SK-N-SH (cell line): ENCODE measurements around the gene EN2. TPM values are rescaled to one million over a fixed set of nuclear protein-coding genes. Genes with fewer than 3 reads are reported as not detected.

Experiments
- CTCF ChIA-PET: fragments of 300-600, 350-600 bp; formaldehyde crosslinking; extraction: SDS; loops from one replicate; lab custom pipeline; 2021; lab: Yijun Ruan, JAX
- POLR2A ChIA-PET: fragments of 350-600 bp; sonication (Branson Sonifier 250); formaldehyde crosslinking; extraction: SDS; loops from one replicate; lab custom pipeline; 2020; ENCODE audit warnings: antibody characterized with exemption, inconsistent platforms; lab: Yijun Ruan, JAX
- DNase-seq: peaks from one replicate; pipeline ENCODE4 v3.0.0; 2012
- H2AFZ ChIP-seq: fragments of 200-600 bp; sonication (generic); 2 replicates; pipeline ENCODE4 v1.8.1; 2016; ENCODE audit warnings: antibody characterized with exemption, mild to moderate bottlenecking, low read depth
- H3F3A ChIP-seq: fragments of 200-600 bp; sonication (generic); replicated peaks from 2 replicates; pipeline ENCODE3; 2016; ENCODE audit warnings: antibody characterized with exemption, mild to moderate bottlenecking; ENCODE audit not compliant: insufficient read depth
- H3K27ac ChIP-seq, 2 experiments: fragments of 200-500 bp in 1 of 2; fragments of 200-600 bp in 1 of 2; sonication (Bioruptor generic) in 1 of 2; sonication (generic), shearing (Covaris generic) in 1 of 2; 2 replicates each; pipeline versions ENCODE4 v1.5.1 to v1.6.1; 2014 to 2016; ENCODE audit warnings: low read depth in 2 of 2, inconsistent platforms in 1 of 2, low read length in 1 of 2, mild to moderate bottlenecking in 1 of 2, mixed read lengths in 1 of 2
- H3K27me3 ChIP-seq: fragments of 200-600 bp; sonication (generic), shearing (Covaris generic); 2 replicates; pipeline ENCODE4 v1.6.1; 2016; ENCODE audit warnings: mixed run types; ENCODE audit not compliant: insufficient read depth
- H3K36me3 ChIP-seq, 2 experiments: fragments of 200-500 bp in 1 of 2; fragments of 200-600 bp in 1 of 2; sonication (Bioruptor generic) in 1 of 2; sonication (generic) in 1 of 2; replicated peaks in 1 of 2; 2 replicates each; pipeline versions ENCODE3 to v1.5.1; 2014 to 2016; ENCODE audit warnings: low read length in 1 of 2, mild to moderate bottlenecking in 1 of 2; ENCODE audit not compliant: insufficient read depth in 2 of 2, control insufficient read depth in 1 of 2
- H3K4me1 ChIP-seq, 2 experiments: fragments of 200-500 bp in 1 of 2; fragments of 200-600 bp in 1 of 2; sonication (Bioruptor generic) in 1 of 2; sonication (generic), shearing (Covaris generic) in 1 of 2; 2 replicates each; pipeline versions ENCODE4 v1.5.1 to v1.6.1; 2014 to 2016; ENCODE audit warnings: low read depth in 1 of 2, low read length in 1 of 2, mixed run types in 1 of 2; ENCODE audit not compliant: insufficient read depth in 2 of 2, control insufficient read depth in 1 of 2
- H3K4me2 ChIP-seq: fragments of 200-600 bp; sonication (generic), shearing (Covaris generic); 2 replicates; pipeline ENCODE4 v1.6.1; 2017; ENCODE audit warnings: mixed run types
- H3K4me3 ChIP-seq, 2 experiments: fragments of 200-500 bp in 1 of 2; fragments of 200-600 bp in 1 of 2; sonication (Bioruptor generic) in 1 of 2; sonication (generic), shearing (Covaris generic) in 1 of 2; 2 replicates each; pipeline versions ENCODE4 v1.5.1 to v1.8.1; 2014 to 2016; ENCODE audit warnings: low read depth in 2 of 2, inconsistent platforms in 1 of 2, low read length in 1 of 2, mild to moderate bottlenecking in 1 of 2, mixed read lengths in 1 of 2, moderate library complexity in 1 of 2
- H3K79me2 ChIP-seq: fragments of 200-600 bp; sonication (generic); 2 replicates; pipeline ENCODE4 v1.8.1; 2017; ENCODE audit warnings: mild to moderate bottlenecking; ENCODE audit not compliant: insufficient read depth
- H3K9ac ChIP-seq: fragments of 200-600 bp; sonication (generic); 2 replicates; pipeline ENCODE4 v1.6.1; 2017; ENCODE audit warnings: mixed run types
- H3K9me2 ChIP-seq: fragments of 200-600 bp; sonication (generic); 2 replicates; pipeline ENCODE4 v1.6.1; 2017; ENCODE audit warnings: mixed run types
- H3K9me3 ChIP-seq: fragments of 200-600 bp; sonication (generic); 2 replicates; pipeline ENCODE4 v1.6.1; 2017; ENCODE audit warnings: mixed run types, mild to moderate bottlenecking, moderate library complexity
- H4K20me1 ChIP-seq: fragments of 200-600 bp; sonication (generic); 2 replicates; pipeline ENCODE4 v1.6.1; 2017; ENCODE audit warnings: mild to moderate bottlenecking, mixed run types; ENCODE audit not compliant: insufficient read depth
- CTCF ChIP-seq: fragments of 200-600 bp; sonication (generic); IDR thresholded peaks from 2 replicates; pipeline ENCODE4 v1.6.1; 2017; ENCODE audit warnings: antibody characterized with exemption, mild to moderate bottlenecking, moderate library complexity
- EZH2phosphoT487 ChIP-seq: fragments of 200-600 bp; sonication (generic); IDR thresholded peaks from 2 replicates; pipeline ENCODE4 v1.6.1; 2017; ENCODE audit warnings: low read depth, mixed run types, mild to moderate bottlenecking, antibody characterized with exemption, moderate library complexity, borderline replicate concordance
- FOXJ3 ChIP-seq: sonication (generic); formaldehyde crosslinking; IDR thresholded peaks from 2 replicates; pipeline ENCODE4 v1.5.1; 2020; ENCODE audit warnings: mild to moderate bottlenecking, missing genetic modification reagents
- FOXM1 ChIP-seq: IDR thresholded peaks from 2 replicates; pipeline ENCODE4 v1.4.0; 2012; ENCODE audit warnings: low read depth, mild to moderate bottlenecking
- GABPA ChIP-seq: IDR thresholded peaks from 2 replicates; pipeline ENCODE4 v1.4.0; 2012; ENCODE audit warnings: low read depth, mild to moderate bottlenecking
- GATA2 ChIP-seq: sonication (generic); formaldehyde crosslinking; IDR thresholded peaks from 2 replicates; pipeline ENCODE4 v1.5.0; 2020; ENCODE audit warnings: mild to moderate bottlenecking, missing genetic modification reagents
- IRF3 ChIP-seq: fragments of 150-350 bp; IDR thresholded peaks from 2 replicates; pipeline ENCODE4 v1.6.1; 2016; ENCODE audit warnings: mild to moderate bottlenecking, low read depth, low read length
- MAX ChIP-seq: IDR thresholded peaks from 2 replicates; pipeline ENCODE4 v1.4.0; 2012; ENCODE audit warnings: low read depth
- MEF2A ChIP-seq: IDR thresholded peaks from 2 replicates; pipeline ENCODE4 v1.4.0; 2012; ENCODE audit warnings: low read depth, borderline replicate concordance
- NFIC ChIP-seq: IDR thresholded peaks from 2 replicates; pipeline ENCODE4 v1.4.0; 2012; ENCODE audit warnings: borderline replicate concordance
- NRF1 ChIP-seq: IDR thresholded peaks from 2 replicates; pipeline ENCODE4 v1.6.1; 2012; ENCODE audit warnings: low read depth, mild to moderate bottlenecking, low read length
- REST ChIP-seq: IDR thresholded peaks from 2 replicates; pipeline ENCODE4 v1.6.1; 2012; ENCODE audit warnings: mild to moderate bottlenecking, low read depth, low read length, moderate library complexity
- RXRA ChIP-seq: IDR thresholded peaks from 2 replicates; pipeline ENCODE4 v1.4.0; 2012; ENCODE audit warnings: low read depth, mild to moderate bottlenecking, borderline replicate concordance
- SIN3A ChIP-seq: IDR thresholded peaks from 2 replicates; pipeline ENCODE4 v1.6.1; 2012; ENCODE audit warnings: low read depth, mild to moderate bottlenecking, low read length, moderate library complexity, borderline replicate concordance
- SMC3 ChIP-seq: IDR thresholded peaks from 2 replicates; pipeline ENCODE4 v1.6.1; 2012; ENCODE audit warnings: low read depth, low read length, improper control_type of control experiment
- TAF1 ChIP-seq: IDR thresholded peaks from 2 replicates; pipeline ENCODE4 v1.6.1; 2012; ENCODE audit warnings: low read depth, mild to moderate bottlenecking, low read length, moderate library complexity, borderline replicate concordance
- TEAD4 ChIP-seq: IDR thresholded peaks from 2 replicates; pipeline ENCODE4 v1.4.0; 2012; ENCODE audit warnings: mild to moderate bottlenecking, borderline replicate concordance; ENCODE audit not compliant: insufficient read depth
- USF1 ChIP-seq: IDR thresholded peaks from 2 replicates; pipeline ENCODE4 v1.4.0; 2012; ENCODE audit warnings: low read depth, borderline replicate concordance
- WGBS: methylation state at CpG from one replicate; pipeline ENCODE4 v1.1.6; 2017; ENCODE audit warnings: low lambda C conversion rate; 5-methylcytosine and 5-hydroxymethylcytosine counted together
- polyA plus RNA-seq, 3 experiments: library from polyadenylated mRNA; depleted of rRNA; stranded (reverse); fragments of >200 nt; gene quantifications; 2 replicates each; pipeline ENCODE4 v1.2.3, GENCODE V29; 2012

EN2 gene
- polyA plus RNA-seq, 1 of the 3 experiments (the other 2 are of a cell fraction), result 0.02 TPM

GRCh38 chr7:155491812-155492211 is 33.9 kb downstream of the EN2 start:
- no peak for DNase-seq
- peaks cover 91% of the 10 kb centered on the region for H3K27me3 ChIP-seq
- H3K4me1 ChIP-seq, result no peaks in the 10 kb centered on the region
- H3K4me3 ChIP-seq, result no peak overlapping the region
- ChIA-PET CTCF (interaction anchor here (0.7 to 1.1 kb wide), 3 partner anchors 9 to 32 kb away, joined by 3 to 4 read pairs (median 3); no protein-coding TSS in a partner anchor), POLR2A (interaction anchor here (0.6 kb wide), 1 partner anchor 152 kb away, joined by 3 read pairs; no protein-coding TSS in a partner anchor)
- H3K79me2 ChIP-seq, result no peaks in the 10 kb centered on the region
- no peak overlapping the region for H3K9ac ChIP-seq
- 46% methylated on average over 11 of the region's 11 CpGs for WGBS
- no peak overlapping the region for H2AFZ ChIP-seq
- H4K20me1 ChIP-seq, result no peaks in the 10 kb centered on the region
- H3F3A ChIP-seq, result no peaks in the 10 kb centered on the region
- H3K9me3 ChIP-seq, result no peaks in the 10 kb centered on the region
- no peak overlapping the region for H3K4me2 ChIP-seq
- H3K9me2 ChIP-seq, result no peaks in the 10 kb centered on the region
- no peak overlapping the region for H3K27ac ChIP-seq
- no peaks in the 10 kb centered on the region for H3K36me3 ChIP-seq
- TF ChIP-seq GATA2 (CRISPR knock-in tag), result no peak
- TF ChIP-seq TEAD4, result no peak
- TF ChIP-seq NRF1, result no peak
- TF ChIP-seq FOXM1, result no peak
- TF ChIP-seq GABPA, result no peak
- no peak for TF ChIP-seq REST
- TF ChIP-seq NFIC, result no peak
- TF ChIP-seq RXRA, result no peak
- TF ChIP-seq SIN3A, result no peak
- TF ChIP-seq SMC3, result no peak
- no peak for TF ChIP-seq MEF2A
- TF ChIP-seq EZH2phosphoT487, result no peak
- no peak for TF ChIP-seq CTCF
- no peak for TF ChIP-seq USF1
- TF ChIP-seq TAF1, result no peak
- no peak for TF ChIP-seq FOXJ3
- TF ChIP-seq MAX, result no peak
- TF ChIP-seq IRF3, result no peak
